Skeletal muscle tissue (tissue), 4 donors: ENCODE results near the gene TMEM39A. TPM values are rescaled to one million over a fixed set of nuclear protein-coding genes. Genes with fewer than 3 reads are reported as not detected.

Source experiments
- H3K27ac ChIP-seq: one replicate; pipeline ENCODE4 v1.7.0; 2013; ENCODE audit warnings: mild to moderate bottlenecking, low read depth, low read length, inconsistent platforms
- H3K27me3 ChIP-seq, 3 donors: one replicate each; pipeline ENCODE4 v1.7.0; 2013; ENCODE audit warnings: low read length in 3 of 3; ENCODE audit not compliant: control insufficient read depth in 3 of 3, insufficient read depth in 3 of 3
- H3K36me3 ChIP-seq, 3 donors: one replicate each; pipeline ENCODE4 v1.7.0; 2013; ENCODE audit warnings: low read length in 3 of 3; ENCODE audit not compliant: control insufficient read depth in 3 of 3, insufficient read depth in 3 of 3
- H3K4me1 ChIP-seq, 3 donors: one replicate each; pipeline ENCODE4 v1.7.0; 2013; ENCODE audit warnings: low read length in 3 of 3, mild to moderate bottlenecking in 3 of 3; ENCODE audit not compliant: control insufficient read depth in 3 of 3, insufficient read depth in 3 of 3
- H3K4me3 ChIP-seq, 3 donors: one replicate each; pipeline ENCODE4 v1.7.0; 2013; ENCODE audit warnings: low read length in 3 of 3
- H3K9ac ChIP-seq, 3 donors: one replicate each; pipeline ENCODE4 v1.7.0; 2013; ENCODE audit warnings: low read length in 3 of 3, mild to moderate bottlenecking in 3 of 3, moderate library complexity in 2 of 3, low read depth in 1 of 3
- H3K9me3 ChIP-seq, 3 donors: one replicate each; pipeline ENCODE4 v1.7.0; 2013; ENCODE audit warnings: low read length in 3 of 3; ENCODE audit not compliant: control insufficient read depth in 3 of 3
- total RNA-seq: library from RNA; depleted of rRNA; stranded (reverse); fragments of >200 nt; gene quantifications from one replicate; pipeline ENCODE4 v1.2.3, GENCODE V29; 2014
- donor health status: Osteomylitis.

Gene TMEM39A
- total RNA-seq = 45.9 TPM

GRCh38 chr3:119463171-119464169 is at the start of gene TMEM39A:
Gene TMEM39A (minus strand): TSS chr3:119463615. CDS start chr3:119462074, 1,541 bp downstream.
- H3K27ac ChIP-seq = peak within 1 kb of the TSS; percentile 84
- H3K36me3 ChIP-seq = peaks cover 0 to 23% (median 15%) of the 10 kb centered on the region in 3 donors
- peak within 1 kb of the TSS; percentile 96 to 99 (median 97) for H3K4me3 ChIP-seq
- H3K4me1 ChIP-seq = peaks cover 12 to 19% (median 16%) of the 10 kb centered on the region in 3 donors
- no peaks in the 10 kb centered on the region for H3K27me3 ChIP-seq
- peak within 1 kb of the TSS; percentile 95 to 98 (median 97) for H3K9ac ChIP-seq
- H3K9me3 ChIP-seq = no peaks in the 10 kb centered on the region

GRCh38 chr3:119510690-119511089 is 47.3 kb upstream of the TMEM39A start:
- H3K4me1 ChIP-seq = no peaks in the 10 kb centered on the region
- no peaks in the 10 kb centered on the region for H3K9me3 ChIP-seq
- no peaks in the 10 kb centered on the region for H3K27me3 ChIP-seq
- H3K4me3 ChIP-seq = no peak overlapping the region
- H3K27ac ChIP-seq = no peak overlapping the region
- no peak overlapping the region for H3K9ac ChIP-seq
- H3K36me3 ChIP-seq = peaks cover 12 to 35% (median 30%) of the 10 kb centered on the region in 3 donors

GRCh38 chr3:119508172-119508845 is 44.9 kb upstream of the TMEM39A start:
- Histone ChIP-seq H3K27me3 (no peaks in the 10 kb centered on the region), H3K4me3 (no peak overlapping the region), H3K27ac (no peak overlapping the region), H3K4me1 (no peaks in the 10 kb centered on the region), H3K9me3 (no peaks in the 10 kb centered on the region), H3K36me3 (peaks cover 17 to 39% (median 37%) of the 10 kb centered on the region in 3 donors), H3K9ac (no peak overlapping the region)

GRCh38 chr3:119507404-119507803 is 44.0 kb upstream of the TMEM39A start:
- Histone ChIP-seq H3K9ac (no peak overlapping the region), H3K27ac (no peak overlapping the region), H3K36me3 (peaks cover 22 to 42% (median 36%) of the 10 kb centered on the region in 3 donors), H3K4me3 (no peak overlapping the region), H3K9me3 (no peaks in the 10 kb centered on the region), H3K27me3 (no peaks in the 10 kb centered on the region), H3K4me1 (no peaks in the 10 kb centered on the region)

- Histone ChIP-seq H3K9ac (no peak overlapping the region), H3K9me3 (no peaks in the 10 kb centered on the region), H3K4me1 (no peaks in the 10 kb centered on the region), H3K27ac (no peak overlapping the region), H3K27me3 (no peaks in the 10 kb centered on the region), H3K36me3 (peaks cover 22 to 42% (median 36%) of the 10 kb centered on the region in 3 donors), H3K4me3 (no peak overlapping the region)
These were observed 43.2 kb upstream of the TMEM39A start for GRCh38 chr3:119506631-119507030.

- H3K36me3 ChIP-seq = peaks cover 12 to 18% (median 15%) of the 10 kb centered on the region in 3 donors
- H3K27ac ChIP-seq = no peak overlapping the region
- H3K27me3 ChIP-seq = no peaks in the 10 kb centered on the region
- no peaks in the 10 kb centered on the region for H3K9me3 ChIP-seq
- no peak overlapping the region for H3K4me3 ChIP-seq
- H3K4me1 ChIP-seq = peaks cover 12 to 19% (median 18%) of the 10 kb centered on the region in 3 donors
- peak overlapping the region in 1 of 3 donors; percentile 11 for H3K9ac ChIP-seq
These were observed 37.5 kb upstream of the TMEM39A start for GRCh38 chr3:119500901-119501300.

- Histone ChIP-seq H3K36me3 (peaks cover 11 to 16% (median 14%) of the 10 kb centered on the region in 3 donors), H3K9ac (peak overlapping the region in 2 of 3 donors; percentile 97 to 100), H3K4me3 (peak overlapping the region in 1 of 3 donors; percentile 8), H3K27ac (no peak overlapping the region), H3K4me1 (peaks cover 12 to 19% (median 18%) of the 10 kb centered on the region in 3 donors), H3K27me3 (no peaks in the 10 kb centered on the region), H3K9me3 (no peaks in the 10 kb centered on the region)
These were observed 36.9 kb upstream of the TMEM39A start for GRCh38 chr3:119500265-119500664.

- Histone ChIP-seq H3K9ac (peak within 1 kb of the TSS; percentile 97 to 100 (median 100)), H3K36me3 (peaks cover 0 to 8% (median 6%) of the 10 kb centered on the region in 3 donors), H3K27me3 (no peaks in the 10 kb centered on the region), H3K27ac (peak within 1 kb of the TSS; percentile 94), H3K9me3 (no peaks in the 10 kb centered on the region), H3K4me3 (peak within 1 kb of the TSS; percentile 78 to 98 (median 98)), H3K4me1 (peaks cover 12 to 19% (median 18%) of the 10 kb centered on the region in 3 donors)
These were observed 35.0 kb upstream of the TMEM39A start, which contains the start of gene TIMMDC1 for GRCh38 chr3:119498186-119499011. Gene TIMMDC1 (plus strand): TSS chr3:119498547. CDS start chr3:119498734, 187 bp downstream.

- Histone ChIP-seq H3K9me3 (no peaks in the 10 kb centered on the region), H3K4me3 (peak overlapping the region; percentile 78 to 98 (median 98)), H3K27me3 (no peaks in the 10 kb centered on the region), H3K36me3 (peaks cover 0 to 3% (median 3%) of the 10 kb centered on the region in 3 donors), H3K27ac (peak overlapping the region; percentile 94), H3K4me1 (peaks cover 12 to 19% (median 18%) of the 10 kb centered on the region in 3 donors), H3K9ac (peak overlapping the region; percentile 52 to 100 (median 97))
These were observed 34.4 kb upstream of the TMEM39A start for GRCh38 chr3:119497820-119498185.
